Activated T-helper 2 cell treated with anti-CD3 and anti-CD28 coated beads, Interferon-gamma antibody, Interleukin-2, Interleukin-4, amounts not matched to agents 10 μg/mL and 5 μg/mL and 100 μg/mL, durations not matched to agents 14 hours and 24 hours and 36 hours (primary cell): ENCODE data around the gene FAM50A. TPM values are rescaled to one million over a fixed set of nuclear protein-coding genes. Genes with fewer than 3 reads are reported as not detected.

Source experiments
- DNase-seq: peaks from one replicate; pipeline ENCODE4 v3.0.0; 2021; ENCODE audit warnings: low spot score
- H3K27ac Mint-ChIP-seq: one replicate; pipeline ENCODE4 v1.8.0; 2021; ENCODE audit warnings: mixed read lengths
- H3K27me3 Mint-ChIP-seq: one replicate; pipeline ENCODE4 v1.8.0; 2021; ENCODE audit warnings: low read depth, mixed read lengths
- H3K36me3 Mint-ChIP-seq: one replicate; pipeline ENCODE4 v1.8.0; 2021; ENCODE audit warnings: low read depth, mixed read lengths
- H3K4me1 Mint-ChIP-seq: one replicate; pipeline ENCODE4 v1.8.0; 2021; ENCODE audit warnings: low read depth, mixed read lengths
- H3K4me3 Mint-ChIP-seq: one replicate; pipeline ENCODE4 v1.8.0; 2021; ENCODE audit warnings: low read depth, mild to moderate bottlenecking, moderate library complexity, mixed read lengths
- H3K9me3 Mint-ChIP-seq: one replicate; pipeline ENCODE4 v1.8.0; 2021; ENCODE audit warnings: mixed read lengths
- intact Hi-C: fragments of 100-400 bp; cut with micrococcal nuclease; formaldehyde crosslinking; loops from one replicate; pipeline ENCODE4 v1.15.1; 2023
- total RNA-seq: library from RNA; stranded (reverse); gene quantifications from 2 replicates; pipeline ENCODE4 v1.2.3, GENCODE V29; 2022

Gene FAM50A
- total RNA-seq, 1 donor from 2014 or later, result 84.1 TPM

DNA sequence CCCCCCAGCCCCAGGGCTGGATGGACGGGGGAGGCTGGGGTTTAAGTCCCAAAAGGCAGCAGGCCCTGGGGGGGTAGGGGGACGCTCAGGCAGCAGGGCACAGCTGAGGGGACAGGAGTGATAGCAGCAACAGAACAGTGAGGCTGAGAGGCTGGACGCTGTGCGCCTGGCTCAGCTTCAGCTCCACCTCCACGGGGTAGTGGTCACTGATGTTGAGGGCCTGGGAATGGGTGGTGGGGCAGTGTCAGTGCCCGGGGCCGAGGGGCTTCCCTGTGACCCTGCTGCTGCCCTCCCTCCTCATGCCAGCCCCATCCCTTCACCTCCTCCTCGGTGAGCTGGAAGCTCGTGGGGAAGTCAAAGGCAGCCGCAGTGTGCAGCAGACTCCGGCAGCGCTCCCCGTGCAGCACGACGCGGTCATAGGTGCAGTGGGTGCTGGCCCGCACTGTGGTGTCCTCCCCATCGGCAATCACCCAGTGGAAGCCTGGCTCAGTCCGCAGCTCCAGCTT is 41.3 kb upstream of the FAM50A start:
- Mint-ChIP-seq H3K4me1 (peaks cover 3% of the 10 kb centered on the region), H3K4me3 (no peak overlapping the region), H3K27ac (peak overlapping the region; percentile 31), H3K27me3 (no peaks in the 10 kb centered on the region), H3K9me3 (no peaks in the 10 kb centered on the region), H3K36me3 (peaks cover 36% of the 10 kb centered on the region)
- intact Hi-C loops, result no loop called here
- DNase-seq, result no peak

- intact Hi-C loops, result no loop called here
- Mint-ChIP-seq H3K36me3 (peaks cover 33% of the 10 kb centered on the region), H3K27ac (no peak overlapping the region), H3K4me3 (no peak overlapping the region), H3K9me3 (no peaks in the 10 kb centered on the region), H3K27me3 (no peaks in the 10 kb centered on the region), H3K4me1 (peaks cover 3% of the 10 kb centered on the region)
- DNase-seq, result no peak
Observed at GRCh38 chrX:154403192-154403591, 40.7 kb upstream of the FAM50A start.

DNA sequence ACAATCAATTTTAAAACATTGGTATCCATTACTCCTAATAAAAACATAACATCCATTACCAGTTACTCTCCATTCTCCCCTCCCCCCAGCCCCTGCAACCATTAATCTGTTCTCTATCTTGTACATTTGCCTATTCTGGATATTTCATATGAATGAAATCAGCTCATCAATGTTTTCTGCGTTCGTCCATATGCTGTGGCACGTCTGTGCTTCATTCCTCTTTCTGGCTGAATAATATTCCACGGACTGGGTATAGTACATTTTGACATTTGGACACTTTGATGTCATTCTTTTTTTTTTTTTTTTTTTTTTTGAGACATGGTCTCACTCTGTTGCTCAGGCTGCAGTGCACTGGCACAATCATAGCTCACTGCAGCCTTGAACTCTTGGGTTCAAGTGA is 40.1 kb upstream of the FAM50A start:
- H3K4me1 Mint-ChIP-seq, result peaks cover 7% of the 10 kb centered on the region
- no peaks in the 10 kb centered on the region for H3K9me3 Mint-ChIP-seq
- H3K36me3 Mint-ChIP-seq, result peaks cover 31% of the 10 kb centered on the region
- no peaks in the 10 kb centered on the region for H3K27me3 Mint-ChIP-seq
- intact Hi-C loops, result no loop called here
- no peak overlapping the region for H3K27ac Mint-ChIP-seq
- H3K4me3 Mint-ChIP-seq, result no peak overlapping the region
- DNase-seq, result no peak

GRCh38 chrX:154404625-154405192 is 39.2 kb upstream of the FAM50A start:
- Mint-ChIP-seq H3K36me3 (peaks cover 25% of the 10 kb centered on the region), H3K4me3 (no peak overlapping the region), H3K27me3 (no peaks in the 10 kb centered on the region), H3K9me3 (no peaks in the 10 kb centered on the region), H3K4me1 (peaks cover 9% of the 10 kb centered on the region), H3K27ac (no peak overlapping the region)
- intact Hi-C loops, result no loop called here
- DNase-seq, result no peak

GRCh38 chrX:154408659-154409221 is 35.2 kb upstream of the FAM50A start:
- no peak for DNase-seq
- peaks cover 11% of the 10 kb centered on the region for H3K4me1 Mint-ChIP-seq
- H3K4me3 Mint-ChIP-seq, result peak overlapping the region; percentile 72
- H3K36me3 Mint-ChIP-seq, result peaks cover 17% of the 10 kb centered on the region
- intact Hi-C loops, result no loop called here
- peak overlapping the region; percentile 19 for H3K27ac Mint-ChIP-seq
- H3K27me3 Mint-ChIP-seq, result no peaks in the 10 kb centered on the region
- H3K9me3 Mint-ChIP-seq, result no peaks in the 10 kb centered on the region

GRCh38 chrX:154409222-154409871 is 34.6 kb upstream of the FAM50A start, which contains the start of gene DNASE1L1:
Gene DNASE1L1 (minus strand): TSS chrX:154409254. CDS start chrX:154405568, 3,686 bp downstream.
- intact Hi-C loops, result no loop called here
- H3K36me3 Mint-ChIP-seq, result peaks cover 19% of the 10 kb centered on the region
- DNase-seq, result no peak
- H3K4me1 Mint-ChIP-seq, result peaks cover 11% of the 10 kb centered on the region
- no peaks in the 10 kb centered on the region for H3K9me3 Mint-ChIP-seq
- no peaks in the 10 kb centered on the region for H3K27me3 Mint-ChIP-seq
- peak within 1 kb of the TSS; percentile 72 for H3K4me3 Mint-ChIP-seq
- H3K27ac Mint-ChIP-seq, result peak within 1 kb of the TSS; percentile 69

- H3K9me3 Mint-ChIP-seq, result no peaks in the 10 kb centered on the region
- peak overlapping the region; percentile 79 for H3K4me3 Mint-ChIP-seq
- peaks cover 28% of the 10 kb centered on the region for H3K36me3 Mint-ChIP-seq
- peaks cover 11% of the 10 kb centered on the region for H3K4me1 Mint-ChIP-seq
- peak; percentile 34 for DNase-seq
- intact Hi-C loops, result loop anchor here (1.0 kb wide), 1 partner anchor 16 kb away; the partner anchor contains the start of gene ATP6AP1
- peak overlapping the region; percentile 74 for H3K27ac Mint-ChIP-seq
- no peaks in the 10 kb centered on the region for H3K27me3 Mint-ChIP-seq
Observed at GRCh38 chrX:154411981-154412340, 32.0 kb upstream of the FAM50A start.

GRCh38 chrX:154412468-154412867 is 31.5 kb upstream of the FAM50A start:
- H3K36me3 Mint-ChIP-seq, result peaks cover 28% of the 10 kb centered on the region

DNA sequence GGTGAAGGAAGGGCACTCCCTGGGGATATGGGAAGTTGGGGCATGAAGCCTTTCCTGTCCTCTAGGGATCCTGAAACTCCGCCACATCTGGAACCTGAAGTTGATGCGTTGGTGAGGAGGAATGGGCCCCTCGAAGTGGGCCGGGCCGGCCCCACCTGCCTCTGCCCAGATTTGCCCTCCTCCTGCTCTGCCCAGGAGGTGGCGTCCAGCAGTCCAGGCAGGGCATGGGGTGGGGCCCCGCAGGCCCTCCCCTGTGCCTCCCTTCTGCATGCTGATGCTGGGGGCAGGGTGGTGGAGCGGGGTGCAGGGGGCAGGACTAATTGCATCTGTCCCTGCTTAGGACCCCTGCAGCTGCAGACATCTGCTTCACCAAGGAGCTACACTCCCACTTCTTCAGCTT is 30.8 kb upstream of the FAM50A start:
- peak overlapping the region; percentile 74 for H3K27ac Mint-ChIP-seq
- H3K36me3 Mint-ChIP-seq, result peaks cover 28% of the 10 kb centered on the region
- H3K9me3 Mint-ChIP-seq, result no peaks in the 10 kb centered on the region
- peaks cover 11% of the 10 kb centered on the region for H3K4me1 Mint-ChIP-seq
- no peaks in the 10 kb centered on the region for H3K27me3 Mint-ChIP-seq
- no peak for DNase-seq
- intact Hi-C loops, result no loop called here
- peak overlapping the region; percentile 79 for H3K4me3 Mint-ChIP-seq

More at GRCh38 chrX:154412468-154412867, 31.5 kb upstream of the FAM50A start:
- H3K27ac Mint-ChIP-seq, result peak overlapping the region; percentile 74
- peaks cover 11% of the 10 kb centered on the region for H3K4me1 Mint-ChIP-seq
- H3K4me3 Mint-ChIP-seq, result peak overlapping the region; percentile 79
- H3K9me3 Mint-ChIP-seq, result no peaks in the 10 kb centered on the region
- no peaks in the 10 kb centered on the region for H3K27me3 Mint-ChIP-seq
- intact Hi-C loops, result loop anchor here (1.0 kb wide), 1 partner anchor 16 kb away; the partner anchor contains the start of gene ATP6AP1
- no peak for DNase-seq

- intact Hi-C loops, result no loop called here
- Mint-ChIP-seq H3K9me3 (no peaks in the 10 kb centered on the region), H3K36me3 (peaks cover 22% of the 10 kb centered on the region), H3K27me3 (no peaks in the 10 kb centered on the region), H3K27ac (no peak overlapping the region), H3K4me1 (peaks cover 4% of the 10 kb centered on the region), H3K4me3 (no peak overlapping the region)
- no peak for DNase-seq
Observed at GRCh38 chrX:154417157-154417556, 26.8 kb upstream of the FAM50A start.

- Mint-ChIP-seq H3K4me3 (no peak overlapping the region), H3K36me3 (peaks cover 15% of the 10 kb centered on the region), H3K4me1 (no peaks in the 10 kb centered on the region), H3K27ac (no peak overlapping the region), H3K9me3 (no peaks in the 10 kb centered on the region), H3K27me3 (no peaks in the 10 kb centered on the region)
- DNase-seq, result no peak
- intact Hi-C loops, result no loop called here
Observed at GRCh38 chrX:154419189-154419588, 24.8 kb upstream of the FAM50A start.

GRCh38 chrX:154419688-154420401 is 24.1 kb upstream of the FAM50A start:
- Mint-ChIP-seq H3K4me3 (no peak overlapping the region), H3K27me3 (no peaks in the 10 kb centered on the region), H3K4me1 (no peaks in the 10 kb centered on the region), H3K27ac (no peak overlapping the region), H3K9me3 (no peaks in the 10 kb centered on the region), H3K36me3 (peaks cover 15% of the 10 kb centered on the region)
- intact Hi-C loops, result no loop called here
- no peak for DNase-seq
